ENCODE measurements around the gene CYBA. TPM values are rescaled to one million over a fixed set of nuclear protein-coding genes. Genes with fewer than 3 reads are reported as not detected.

The CYBA gene
- total and polyA plus RNA-seq, 9 of the 15 experiments (the other 6 are each of a cell fraction or from before 2014, with no cell fraction given): 0.34 to 683 (median 93.0) TPM

DNA sequence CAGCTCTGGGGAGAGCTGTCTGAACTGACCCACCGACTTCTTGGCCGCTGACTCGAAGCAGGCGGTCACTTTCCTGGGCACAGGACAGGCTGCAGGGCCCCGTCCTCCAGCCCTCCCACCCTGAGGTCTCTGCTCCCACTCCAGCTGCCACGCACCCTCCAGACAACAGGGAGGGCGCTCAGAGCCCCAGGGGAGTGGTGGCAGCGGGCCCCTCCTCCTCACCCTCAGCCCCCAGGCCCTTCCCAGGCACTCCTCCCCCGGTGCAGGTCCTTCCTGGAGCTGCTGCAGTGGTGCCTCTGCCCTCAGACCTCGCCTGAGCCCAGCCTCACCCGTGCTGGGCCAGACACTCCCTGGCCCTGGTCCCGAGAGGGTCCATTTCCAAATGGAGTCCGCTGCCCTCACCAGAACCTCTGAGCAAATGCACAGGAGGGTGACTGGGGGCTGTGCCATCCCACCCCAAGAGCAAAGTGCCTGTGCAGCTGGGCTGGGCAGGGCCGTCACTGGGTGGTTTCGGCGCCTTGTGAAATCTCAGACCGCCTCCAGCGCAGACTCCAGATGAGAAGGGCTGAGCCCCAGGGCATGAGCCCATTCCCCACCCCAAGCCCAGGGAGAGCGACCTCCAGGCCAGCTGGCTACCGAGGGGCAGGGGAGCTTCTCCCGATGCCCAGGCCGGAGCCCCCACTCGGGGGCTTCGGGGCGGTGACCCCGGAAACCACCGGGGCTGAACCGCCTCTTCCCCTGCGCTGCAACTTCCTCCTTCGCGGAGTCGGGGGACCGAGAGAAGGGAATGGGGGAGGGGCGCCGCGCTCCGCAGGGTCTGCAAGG, 717 bp downstream of the CYBA start (continued):
- TF ChIP-seq PRPF4 (IDR thresholded peaks at IDR 0.05; ENCODE audit: insufficient read depth, low read depth, low read length, poor library complexity, severe bottlenecking) (peak; percentile 51), CBX2 (IDR thresholded peaks at IDR 0.05; ENCODE audit: insufficient read depth, low read length, poor library complexity, severe bottlenecking) (no peak), HNRNPL (IDR thresholded peaks at IDR 0.05; ENCODE audit: low read depth, low read length) (no peak), ZNF695 (CRISPR knock-in tag; IDR thresholded peaks at IDR 0.05) (no peak), TEAD2 (tag; IDR thresholded peaks at IDR 0.05) (no peak), YBX1 (IDR thresholded peaks at IDR 0.05) (no peak), CCAR2 (IDR thresholded peaks at IDR 0.05; ENCODE audit: low read depth, low read length) (no peak), MTA2 (IDR thresholded peaks at IDR 0.05; ENCODE audit: low read depth) (no peak), ZNF184 (CRISPR knock-in tag; IDR thresholded peaks at IDR 0.05) (peak; percentile 35; the same call in 1 of the 2 replicates), TAF1 (IDR thresholded peaks at IDR 0.05; ENCODE audit: control insufficient read depth, extremely low read depth, insufficient read depth, low read length, severe bottlenecking) (no peak), RUNX1 (IDR thresholded peaks at IDR 0.05; ENCODE audit: low read depth) (no peak), CHD4 (IDR thresholded peaks at IDR 0.05; ENCODE audit: insufficient read depth, insufficient replicate concordance, low read depth, low read length, poor library complexity, severe bottlenecking) (no peak), RBM34 (IDR thresholded peaks at IDR 0.05; ENCODE audit: borderline replicate concordance, insufficient read depth, low read length) (no peak)
- TF ChIP-seq, protein P1, sequence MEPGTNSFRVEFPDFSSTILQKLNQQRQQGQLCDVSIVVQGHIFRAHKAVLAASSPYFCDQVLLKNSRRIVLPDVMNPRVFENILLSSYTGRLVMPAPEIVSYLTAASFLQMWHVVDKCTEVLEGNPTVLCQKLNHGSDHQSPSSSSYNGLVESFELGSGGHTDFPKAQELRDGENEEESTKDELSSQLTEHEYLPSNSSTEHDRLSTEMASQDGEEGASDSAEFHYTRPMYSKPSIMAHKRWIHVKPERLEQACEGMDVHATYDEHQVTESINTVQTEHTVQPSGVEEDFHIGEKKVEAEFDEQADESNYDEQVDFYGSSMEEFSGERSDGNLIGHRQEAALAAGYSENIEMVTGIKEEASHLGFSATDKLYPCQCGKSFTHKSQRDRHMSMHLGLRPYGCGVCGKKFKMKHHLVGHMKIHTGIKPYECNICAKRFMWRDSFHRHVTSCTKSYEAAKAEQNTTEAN (CRISPR knock-in tag; IDR thresholded peaks at IDR 0.05): no peak
- TF ChIP-seq, protein P2, sequence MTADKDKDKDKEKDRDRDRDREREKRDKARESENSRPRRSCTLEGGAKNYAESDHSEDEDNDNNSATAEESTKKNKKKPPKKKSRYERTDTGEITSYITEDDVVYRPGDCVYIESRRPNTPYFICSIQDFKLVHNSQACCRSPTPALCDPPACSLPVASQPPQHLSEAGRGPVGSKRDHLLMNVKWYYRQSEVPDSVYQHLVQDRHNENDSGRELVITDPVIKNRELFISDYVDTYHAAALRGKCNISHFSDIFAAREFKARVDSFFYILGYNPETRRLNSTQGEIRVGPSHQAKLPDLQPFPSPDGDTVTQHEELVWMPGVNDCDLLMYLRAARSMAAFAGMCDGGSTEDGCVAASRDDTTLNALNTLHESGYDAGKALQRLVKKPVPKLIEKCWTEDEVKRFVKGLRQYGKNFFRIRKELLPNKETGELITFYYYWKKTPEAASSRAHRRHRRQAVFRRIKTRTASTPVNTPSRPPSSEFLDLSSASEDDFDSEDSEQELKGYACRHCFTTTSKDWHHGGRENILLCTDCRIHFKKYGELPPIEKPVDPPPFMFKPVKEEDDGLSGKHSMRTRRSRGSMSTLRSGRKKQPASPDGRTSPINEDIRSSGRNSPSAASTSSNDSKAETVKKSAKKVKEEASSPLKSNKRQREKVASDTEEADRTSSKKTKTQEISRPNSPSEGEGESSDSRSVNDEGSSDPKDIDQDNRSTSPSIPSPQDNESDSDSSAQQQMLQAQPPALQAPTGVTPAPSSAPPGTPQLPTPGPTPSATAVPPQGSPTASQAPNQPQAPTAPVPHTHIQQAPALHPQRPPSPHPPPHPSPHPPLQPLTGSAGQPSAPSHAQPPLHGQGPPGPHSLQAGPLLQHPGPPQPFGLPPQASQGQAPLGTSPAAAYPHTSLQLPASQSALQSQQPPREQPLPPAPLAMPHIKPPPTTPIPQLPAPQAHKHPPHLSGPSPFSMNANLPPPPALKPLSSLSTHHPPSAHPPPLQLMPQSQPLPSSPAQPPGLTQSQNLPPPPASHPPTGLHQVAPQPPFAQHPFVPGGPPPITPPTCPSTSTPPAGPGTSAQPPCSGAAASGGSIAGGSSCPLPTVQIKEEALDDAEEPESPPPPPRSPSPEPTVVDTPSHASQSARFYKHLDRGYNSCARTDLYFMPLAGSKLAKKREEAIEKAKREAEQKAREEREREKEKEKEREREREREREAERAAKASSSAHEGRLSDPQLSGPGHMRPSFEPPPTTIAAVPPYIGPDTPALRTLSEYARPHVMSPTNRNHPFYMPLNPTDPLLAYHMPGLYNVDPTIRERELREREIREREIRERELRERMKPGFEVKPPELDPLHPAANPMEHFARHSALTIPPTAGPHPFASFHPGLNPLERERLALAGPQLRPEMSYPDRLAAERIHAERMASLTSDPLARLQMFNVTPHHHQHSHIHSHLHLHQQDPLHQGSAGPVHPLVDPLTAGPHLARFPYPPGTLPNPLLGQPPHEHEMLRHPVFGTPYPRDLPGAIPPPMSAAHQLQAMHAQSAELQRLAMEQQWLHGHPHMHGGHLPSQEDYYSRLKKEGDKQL (CRISPR knock-in tag; IDR thresholded peaks at IDR 0.05; ENCODE audit: borderline replicate concordance): peak; percentile 38; the same call in 1 of the 2 replicates
- TF ChIP-seq, protein P3, sequence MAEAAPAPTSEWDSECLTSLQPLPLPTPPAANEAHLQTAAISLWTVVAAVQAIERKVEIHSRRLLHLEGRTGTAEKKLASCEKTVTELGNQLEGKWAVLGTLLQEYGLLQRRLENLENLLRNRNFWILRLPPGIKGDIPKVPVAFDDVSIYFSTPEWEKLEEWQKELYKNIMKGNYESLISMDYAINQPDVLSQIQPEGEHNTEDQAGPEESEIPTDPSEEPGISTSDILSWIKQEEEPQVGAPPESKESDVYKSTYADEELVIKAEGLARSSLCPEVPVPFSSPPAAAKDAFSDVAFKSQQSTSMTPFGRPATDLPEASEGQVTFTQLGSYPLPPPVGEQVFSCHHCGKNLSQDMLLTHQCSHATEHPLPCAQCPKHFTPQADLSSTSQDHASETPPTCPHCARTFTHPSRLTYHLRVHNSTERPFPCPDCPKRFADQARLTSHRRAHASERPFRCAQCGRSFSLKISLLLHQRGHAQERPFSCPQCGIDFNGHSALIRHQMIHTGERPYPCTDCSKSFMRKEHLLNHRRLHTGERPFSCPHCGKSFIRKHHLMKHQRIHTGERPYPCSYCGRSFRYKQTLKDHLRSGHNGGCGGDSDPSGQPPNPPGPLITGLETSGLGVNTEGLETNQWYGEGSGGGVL (CRISPR knock-in tag; IDR thresholded peaks at IDR 0.05): no peak
